Activated T-cell treated with anti-CD3 and anti-CD28 coated beads for 48 hours (primary cell): ENCODE measurements around the gene LGR4.

Experiments
- DNase-seq: peaks from one replicate; pipeline ENCODE4 v3.0.0-alpha.2; 2020; ENCODE audit warnings: low read depth

LGR4 gene

GRCh38 chr11:27401280-27401832 lies 71.2 kb downstream of the LGR4 start:
- DNase-seq, result no peak

GRCh38 chr11:27398400-27398770 lies 74.2 kb downstream of the LGR4 start:
- DNase-seq, result no peak

GRCh38 chr11:27397624-27398399 lies 74.8 kb downstream of the LGR4 start:
- no peak for DNase-seq

- DNase-seq, result no peak
Observed at GRCh38 chr11:27396259-27396839, 76.2 kb downstream of the LGR4 start.

- DNase-seq, result no peak
Observed at GRCh38 chr11:27395556-27396258, 76.9 kb downstream of the LGR4 start.

GRCh38 chr11:27394781-27395228 lies 77.8 kb downstream of the LGR4 start:
- no peak for DNase-seq

GRCh38 chr11:27392278-27393114 lies 80.1 kb downstream of the LGR4 start:
- no peak for DNase-seq

- DNase-seq, result no peak
Observed at GRCh38 chr11:27391331-27392015, 81.1 kb downstream of the LGR4 start.

- DNase-seq, result no peak
Observed at GRCh38 chr11:27390318-27391295, 82.0 kb downstream of the LGR4 start.

- no peak for DNase-seq
Observed at GRCh38 chr11:27388869-27389268, 83.7 kb downstream of the LGR4 start.

GRCh38 chr11:27388001-27388400 lies 84.6 kb downstream of the LGR4 start:
- DNase-seq, result no peak

- no peak for DNase-seq
Observed at GRCh38 chr11:27387362-27387761, 85.2 kb downstream of the LGR4 start.

- no peak for DNase-seq
Observed at GRCh38 chr11:27386181-27386845, 86.3 kb downstream of the LGR4 start.

- no peak for DNase-seq
Observed at GRCh38 chr11:27385245-27385644, 87.3 kb downstream of the LGR4 start.

GRCh38 chr11:27384227-27384626 lies 88.4 kb downstream of the LGR4 start:
- DNase-seq, result no peak

- no peak for DNase-seq
Observed at GRCh38 chr11:27383645-27384044, 88.9 kb downstream of the LGR4 start.

GRCh38 chr11:27381238-27381666 lies 91.3 kb downstream of the LGR4 start:
- DNase-seq, result no peak

- no peak for DNase-seq
Observed at GRCh38 chr11:27380771-27381170, 91.8 kb downstream of the LGR4 start.

GRCh38 chr11:27379449-27379848 lies 93.1 kb downstream of the LGR4 start:
- DNase-seq, result no peak

GRCh38 chr11:27375370-27375769 lies 97.2 kb downstream of the LGR4 start:
- DNase-seq, result no peak
